GM12891 (cell line): Measurements from ENCODE around the gene EIF3I.

ENCODE experiments used
- DNase-seq: peaks from one replicate; pipeline ENCODE4 v3.0.0; 2011; ENCODE audit warnings: low spot score; ENCODE audit not compliant: insufficient read length
- FAIRE-seq: peaks from 2 replicates; lab custom pipeline; 2011; peaks lifted over from hg19 to GRCh38; lab: Jason Lieb, UNC
- PAX5 ChIP-seq: IDR thresholded peaks from 2 replicates; pipeline ENCODE4 v1.6.1; 2011; ENCODE audit warnings: low read length, moderate library complexity, mild to moderate bottlenecking; ENCODE audit not compliant: insufficient read depth, severe bottlenecking
- POLR2A ChIP-seq: IDR thresholded peaks from 2 replicates; pipeline ENCODE4 v1.6.1; 2011; ENCODE audit warnings: low read depth, low read length, control low read depth
- POLR2AphosphoS5 ChIP-seq: IDR thresholded peaks from 2 replicates; pipeline ENCODE4 v1.6.1; 2011; ENCODE audit warnings: low read depth, low read length, control low read depth
- POU2F2 ChIP-seq: IDR thresholded peaks from 2 replicates; pipeline ENCODE4 v1.6.1; 2011; ENCODE audit warnings: low read depth, mild to moderate bottlenecking, control low read depth, low read length, moderate library complexity
- SPI1 ChIP-seq: IDR thresholded peaks from 2 replicates; pipeline ENCODE4 v1.6.1; 2011; ENCODE audit warnings: low read depth, low read length, control low read depth
- TAF1 ChIP-seq: IDR thresholded peaks from 2 replicates; pipeline ENCODE4 v1.6.1; 2011; ENCODE audit warnings: low read depth, low read length, control low read depth

Gene EIF3I

GRCh38 chr1:32224285-32224684 is 2.1 kb downstream of the EIF3I start:
- DNase-seq (no peak), FAIRE-seq (no peak)
- TF ChIP-seq SPI1 (no peak), POU2F2 (no peak), POLR2A (no peak), PAX5 (no peak), TAF1 (no peak), POLR2AphosphoS5 (no peak)

GRCh38 chr1:32228771-32229170 is 6.6 kb downstream of the EIF3I start:
- DNase-seq: no peak
- FAIRE-seq: no peak
- TF ChIP-seq POLR2A (no peak), PAX5 (no peak), TAF1 (no peak), POLR2AphosphoS5 (no peak; the same call in 1 of the 2 replicates), SPI1 (no peak), POU2F2 (no peak)

- DNase-seq (no peak), FAIRE-seq (no peak)
- no peak for TF ChIP-seq POLR2A
- TF ChIP-seq POLR2AphosphoS5: peak; percentile 72; the same call in 1 of the 2 replicates
These were observed 9.7 kb downstream of the EIF3I start for GRCh38 chr1:32231843-32232432.

GRCh38 chr1:32232558-32233304 is 10.5 kb downstream of the EIF3I start:
- FAIRE-seq: no peak
- TF ChIP-seq POLR2AphosphoS5 (0 out of 2 replicates have a peak, but pooled peaks have one; percentile 32), POU2F2 (no peak)
- DNase-seq: no peak

GRCh38 chr1:32234792-32235191 is 12.6 kb downstream of the EIF3I start:
- DNase-seq (no peak), FAIRE-seq (no peak)
- TF ChIP-seq PAX5: no peak
- no peak for TF ChIP-seq TAF1
- no peak for TF ChIP-seq POLR2A

GRCh38 chr1:32239337-32239736 is 17.1 kb downstream of the EIF3I start:
- no peak for DNase-seq
- TF ChIP-seq POU2F2 (no peak), POLR2A (no peak), PAX5 (no peak), POLR2AphosphoS5 (no peak), TAF1 (no peak), SPI1 (no peak)
- no peak for FAIRE-seq

- TF ChIP-seq POU2F2 (no peak), POLR2A (no peak), PAX5 (no peak), TAF1 (no peak), POLR2AphosphoS5 (no peak), SPI1 (no peak)
- FAIRE-seq (no peak), DNase-seq (no peak)
These were observed 17.6 kb downstream of the EIF3I start for GRCh38 chr1:32239790-32240139.

GRCh38 chr1:32240140-32240951 is 18.1 kb downstream of the EIF3I start:
- FAIRE-seq: peak; percentile 82
- TF ChIP-seq POLR2AphosphoS5 (no peak), POU2F2 (no peak), TAF1 (no peak), SPI1 (0 out of 2 replicates have a peak, but pooled peaks have one; percentile 33), POLR2A (no peak)
- no peak for DNase-seq

GRCh38 chr1:32241001-32241763 is 19.0 kb downstream of the EIF3I start:
- FAIRE-seq (peak; percentile 58), DNase-seq (peak; percentile 57)
- peak; percentile 40 for TF ChIP-seq PAX5
- no peak for TF ChIP-seq TAF1
- no peak for TF ChIP-seq POLR2A
- TF ChIP-seq POU2F2: no peak
- TF ChIP-seq POLR2AphosphoS5: no peak
- TF ChIP-seq SPI1: no peak

- FAIRE-seq: no peak
- DNase-seq: no peak
- TF ChIP-seq SPI1 (peak; percentile 57), POLR2AphosphoS5 (no peak)
These were observed 20.2 kb downstream of the EIF3I start for GRCh38 chr1:32242341-32242851.
